ENCODE measurements around the gene LRRC9. TPM values are rescaled to one million over a fixed set of nuclear protein-coding genes. Genes with fewer than 3 reads are reported as not detected.

LRRC9 gene
- total RNA-seq, 6 experiments from 2014 or later = not detected

DNA sequence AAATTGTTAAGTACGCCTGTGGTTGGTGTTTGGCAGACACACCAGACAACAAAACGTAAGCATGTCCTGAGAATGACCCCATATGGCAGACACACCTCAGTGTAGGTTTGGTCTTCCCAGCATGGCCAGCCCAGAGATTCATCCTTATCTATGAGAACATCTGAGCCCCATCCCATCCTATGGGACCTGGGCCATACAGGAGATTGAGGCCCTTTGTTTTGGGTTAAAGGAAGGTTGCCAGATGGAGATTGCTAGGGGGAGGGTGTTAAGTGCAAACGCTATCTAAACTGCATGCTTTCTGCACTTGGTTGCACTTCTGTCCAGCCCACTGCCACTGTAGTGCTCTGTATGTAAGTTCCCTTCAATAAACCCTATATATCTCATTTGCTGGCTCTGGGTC, 167.7 kb downstream of the LRRC9 start:
- peaks cover 9% of the 10 kb centered on the region for H3K4me1 Mint-ChIP-seq (ENCODE audit: low read depth)

DNA sequence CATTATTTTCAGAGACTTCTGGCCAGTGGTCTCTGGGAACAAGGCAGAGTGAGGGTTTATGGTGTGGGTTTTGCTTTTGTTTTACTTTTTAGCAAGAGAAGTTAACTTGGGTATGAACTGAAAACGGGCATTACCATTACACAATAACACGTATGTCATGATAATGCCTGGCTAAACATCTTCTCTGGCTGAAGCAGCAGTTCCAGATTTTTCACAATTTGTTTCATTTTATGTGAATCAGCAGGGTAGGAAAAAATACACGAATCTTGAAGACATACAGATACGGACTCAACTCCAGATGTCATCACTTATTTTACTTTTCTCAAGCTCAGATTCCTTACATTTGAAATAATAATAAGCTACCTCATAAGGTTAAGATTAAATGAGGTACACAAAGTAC, 169.3 kb downstream of the LRRC9 start:
- H3K27ac Mint-ChIP-seq = no peak overlapping the region; the same call in 1 of the 2 replicates
- TF ChIP-seq, protein P1, sequence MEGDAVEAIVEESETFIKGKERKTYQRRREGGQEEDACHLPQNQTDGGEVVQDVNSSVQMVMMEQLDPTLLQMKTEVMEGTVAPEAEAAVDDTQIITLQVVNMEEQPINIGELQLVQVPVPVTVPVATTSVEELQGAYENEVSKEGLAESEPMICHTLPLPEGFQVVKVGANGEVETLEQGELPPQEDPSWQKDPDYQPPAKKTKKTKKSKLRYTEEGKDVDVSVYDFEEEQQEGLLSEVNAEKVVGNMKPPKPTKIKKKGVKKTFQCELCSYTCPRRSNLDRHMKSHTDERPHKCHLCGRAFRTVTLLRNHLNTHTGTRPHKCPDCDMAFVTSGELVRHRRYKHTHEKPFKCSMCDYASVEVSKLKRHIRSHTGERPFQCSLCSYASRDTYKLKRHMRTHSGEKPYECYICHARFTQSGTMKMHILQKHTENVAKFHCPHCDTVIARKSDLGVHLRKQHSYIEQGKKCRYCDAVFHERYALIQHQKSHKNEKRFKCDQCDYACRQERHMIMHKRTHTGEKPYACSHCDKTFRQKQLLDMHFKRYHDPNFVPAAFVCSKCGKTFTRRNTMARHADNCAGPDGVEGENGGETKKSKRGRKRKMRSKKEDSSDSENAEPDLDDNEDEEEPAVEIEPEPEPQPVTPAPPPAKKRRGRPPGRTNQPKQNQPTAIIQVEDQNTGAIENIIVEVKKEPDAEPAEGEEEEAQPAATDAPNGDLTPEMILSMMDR (IDR thresholded peaks at IDR 0.05) = no peak
- no peak for DNase-seq
- peaks cover 14% of the 10 kb centered on the region for H3K4me1 Mint-ChIP-seq (ENCODE audit: low read depth)
- peaks cover 19% of the 10 kb centered on the region for H3K36me3 Mint-ChIP-seq (ENCODE audit: low read depth)
- no peaks in the 10 kb centered on the region; the same call in 1 of the 2 replicates for H3K27me3 Mint-ChIP-seq (ENCODE audit: insufficient read depth)
- H3K9me3 Mint-ChIP-seq = no peaks in the 10 kb centered on the region
- H3K4me3 Mint-ChIP-seq = peak overlapping the region; percentile 29; the same call in 1 of the 2 replicates

More for the DNA sequence above, 167.7 kb downstream of the LRRC9 start:
- H3K36me3 Mint-ChIP-seq (ENCODE audit: low read depth) = peaks cover 5% of the 10 kb centered on the region
- H3K27ac Mint-ChIP-seq = no peak overlapping the region
- no peaks in the 10 kb centered on the region; the same call in 1 of the 2 replicates for H3K27me3 Mint-ChIP-seq (ENCODE audit: insufficient read depth)
- H3K9me3 Mint-ChIP-seq = no peaks in the 10 kb centered on the region
- no peak overlapping the region for H3K4me3 Mint-ChIP-seq
- DNase-seq = no peak
- TF ChIP-seq, protein P1 (IDR thresholded peaks at IDR 0.05) = no peak

DNA sequence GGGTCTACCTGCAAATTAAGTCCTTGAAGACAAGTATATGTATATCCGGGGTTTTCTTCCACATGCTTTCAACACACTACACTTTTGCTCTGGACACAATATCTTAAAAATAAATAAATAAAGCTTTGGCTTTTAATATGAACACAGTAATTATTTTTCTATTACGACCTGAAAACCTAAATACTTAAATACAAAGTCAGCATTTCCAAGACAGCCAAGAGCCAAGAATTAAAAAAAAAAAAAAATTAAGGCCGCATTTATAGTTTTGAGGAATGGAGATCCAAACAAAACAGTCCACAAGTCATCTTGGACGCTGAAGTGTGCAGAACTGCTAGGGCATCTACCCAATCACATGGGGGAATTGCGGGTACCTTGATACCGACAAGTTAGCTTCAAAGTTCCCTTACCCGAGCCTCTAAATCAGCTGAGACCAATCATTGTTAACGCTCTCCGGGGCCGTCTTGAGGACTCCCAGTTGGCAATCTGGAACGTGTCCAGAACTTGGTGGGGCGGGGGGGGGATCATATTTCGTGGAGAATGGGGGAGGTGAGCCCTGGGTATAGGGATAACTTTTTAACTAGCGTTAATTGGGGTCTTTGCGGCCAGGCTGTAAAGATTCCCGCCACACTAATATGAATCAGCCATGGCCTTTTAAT, 171.0 kb downstream of the LRRC9 start:
- H3K4me3 Mint-ChIP-seq = peak overlapping the region; percentile 97
- H3K4me1 Mint-ChIP-seq (ENCODE audit: low read depth) = peaks cover 32% of the 10 kb centered on the region
- TF ChIP-seq, protein P1 (IDR thresholded peaks at IDR 0.05) = no peak
- H3K27ac Mint-ChIP-seq = peak overlapping the region; percentile 97
- no peak for DNase-seq
- no peaks in the 10 kb centered on the region; the same call in 1 of the 2 replicates for H3K27me3 Mint-ChIP-seq (ENCODE audit: insufficient read depth)
- H3K9me3 Mint-ChIP-seq = no peaks in the 10 kb centered on the region
- peaks cover 27% of the 10 kb centered on the region for H3K36me3 Mint-ChIP-seq (ENCODE audit: low read depth)

DNA sequence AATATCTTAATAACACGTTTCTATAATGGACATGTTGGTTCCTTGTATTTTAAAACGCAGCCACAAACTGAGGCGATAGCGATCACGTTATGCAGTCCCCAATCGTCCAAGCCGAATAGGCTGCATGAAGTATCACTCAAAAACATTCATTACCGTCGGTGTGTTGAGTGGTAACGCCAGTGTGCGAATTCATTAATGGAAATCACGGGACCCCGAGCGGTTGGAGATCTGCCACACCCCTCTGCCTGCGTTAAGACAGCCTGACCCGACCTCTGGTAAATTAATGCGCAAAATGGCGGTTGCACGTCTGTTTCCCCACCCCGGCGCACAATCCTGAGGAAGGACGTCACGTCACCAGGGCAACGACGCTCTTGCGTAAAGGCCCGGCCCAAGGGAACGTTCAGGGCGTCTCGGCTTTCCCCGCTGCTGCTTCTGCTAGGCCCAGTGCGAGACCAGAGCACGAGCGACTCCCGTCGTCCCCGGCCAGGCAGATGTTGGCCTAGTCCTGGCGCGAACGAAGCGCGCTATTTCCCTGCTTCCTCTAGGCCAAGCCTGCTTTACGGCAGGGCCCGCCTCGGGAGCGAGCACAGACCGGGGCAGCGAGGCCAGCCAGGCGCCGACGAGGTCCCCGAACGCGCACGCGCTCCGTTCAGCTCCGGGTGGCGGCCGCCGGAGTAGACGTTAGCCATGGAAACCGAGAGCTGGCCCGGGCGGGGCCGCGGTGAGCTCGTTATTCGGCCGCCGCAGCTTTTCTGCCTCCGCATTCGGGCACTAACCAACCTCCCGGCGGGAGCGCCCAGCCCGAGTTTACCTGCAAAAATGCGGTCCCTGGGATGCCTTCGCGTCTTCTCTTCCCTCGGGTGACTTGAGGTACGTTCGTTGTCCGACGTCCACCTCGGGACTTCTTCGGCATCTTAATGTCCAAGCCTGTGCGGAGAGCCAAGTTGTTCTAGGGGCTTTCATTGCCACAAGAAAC, 171.9 kb downstream of the LRRC9 start, which contains the start of gene PCNX4:
TSS of gene PCNX4 (plus strand) at position 374 of the 976 bp plus-strand sequence. CDS start 15,716 bp downstream, outside the sequence.
- Mint-ChIP-seq H3K4me3 (peak within 1 kb of the TSS; percentile 97), H3K27me3 (ENCODE audit: insufficient read depth) (no peaks in the 10 kb centered on the region; the same call in 1 of the 2 replicates)

DNA sequence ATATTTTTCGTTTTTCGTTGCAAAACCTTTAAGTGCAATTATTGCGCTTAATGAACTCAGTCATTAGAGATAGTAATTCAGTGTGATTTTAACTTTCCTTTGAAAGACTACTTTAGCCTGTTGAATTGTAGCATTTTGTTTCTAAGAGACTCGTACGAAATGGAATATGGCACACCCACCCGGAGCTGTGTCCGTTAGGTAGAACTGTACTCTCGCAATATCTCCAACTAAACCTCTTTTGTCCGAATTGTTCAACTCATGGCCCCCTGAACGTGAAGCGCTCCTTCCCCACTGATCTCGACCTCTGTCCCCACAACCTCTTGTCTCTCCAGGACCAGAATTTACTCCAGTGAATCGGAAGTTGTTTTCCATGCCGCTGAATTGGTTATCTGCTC, 172.6 kb downstream of the LRRC9 start:
- H3K9me3 Mint-ChIP-seq = no peaks in the 10 kb centered on the region
- no peaks in the 10 kb centered on the region; the same call in 1 of the 2 replicates for H3K27me3 Mint-ChIP-seq (ENCODE audit: insufficient read depth)
- peak; percentile 18 for DNase-seq
- H3K27ac Mint-ChIP-seq = peak overlapping the region; percentile 97
- peak overlapping the region; percentile 97 for H3K4me3 Mint-ChIP-seq
- H3K36me3 Mint-ChIP-seq (ENCODE audit: low read depth) = peaks cover 30% of the 10 kb centered on the region
- H3K4me1 Mint-ChIP-seq (ENCODE audit: low read depth) = peaks cover 47% of the 10 kb centered on the region
- TF ChIP-seq, protein P1 (IDR thresholded peaks at IDR 0.05) = no peak

More for the DNA sequence above, 171.9 kb downstream of the LRRC9 start, which contains the start of gene PCNX4:
- H3K4me1 Mint-ChIP-seq (ENCODE audit: low read depth) = peaks cover 40% of the 10 kb centered on the region
- peak; percentile 97 for DNase-seq
- H3K27ac Mint-ChIP-seq = peak within 1 kb of the TSS; percentile 97
- no peaks in the 10 kb centered on the region for H3K9me3 Mint-ChIP-seq
- TF ChIP-seq, protein P1 (IDR thresholded peaks at IDR 0.05) = no peak
- H3K36me3 Mint-ChIP-seq (ENCODE audit: low read depth) = peaks cover 27% of the 10 kb centered on the region

All from HFFc6 (cell line).